Measurements from ENCODE around the gene PRSS27.

DNA sequence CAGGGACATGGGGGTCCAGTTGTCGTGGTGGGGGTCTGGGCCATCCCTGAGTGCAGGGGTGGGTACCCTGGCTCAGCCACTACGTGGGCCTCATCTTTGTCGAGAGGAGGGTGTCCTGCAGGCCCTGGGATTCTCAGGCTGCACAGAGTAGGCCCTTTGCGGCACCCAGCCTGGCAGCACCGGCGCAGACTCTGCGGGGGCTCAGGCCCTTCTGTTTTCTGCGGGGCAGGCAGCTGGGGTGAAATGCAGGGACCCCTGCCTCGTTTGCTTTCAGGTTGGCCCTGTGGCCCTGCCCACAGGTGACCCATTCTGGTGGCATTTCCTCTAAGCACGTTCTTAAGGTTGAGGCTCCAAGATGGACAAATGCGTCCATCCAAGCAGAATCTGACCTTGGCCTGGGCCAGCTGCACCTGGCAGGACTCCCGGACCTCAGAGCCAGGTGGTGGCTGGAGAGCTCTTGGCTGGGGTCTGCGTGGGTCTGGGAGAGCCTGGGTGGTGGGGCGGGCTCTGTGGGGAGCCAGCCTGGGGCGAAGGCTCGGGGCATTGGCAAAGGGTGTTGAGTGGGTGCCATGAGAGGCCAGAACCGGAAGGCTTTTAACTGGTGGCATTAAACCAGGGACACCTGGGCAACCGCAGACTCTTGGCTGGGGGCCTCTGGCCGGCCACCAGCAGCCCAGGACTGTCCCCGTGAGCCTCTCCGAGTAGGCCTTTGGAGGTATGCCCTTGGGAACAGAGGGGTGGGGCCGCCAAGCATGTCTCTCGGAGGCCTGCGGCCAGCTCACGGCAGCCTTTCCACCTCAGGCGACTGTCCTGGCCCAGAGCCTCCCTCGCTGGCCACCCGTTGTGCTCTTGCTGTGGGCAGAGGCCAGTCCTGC, 16.9 kb downstream of the PRSS27 start:
- TF ChIP-seq CTCF (IDR thresholded peaks at IDR 0.05) (no peak), POLR2A (IDR thresholded peaks at IDR 0.05) (no peak), EP300 (IDR thresholded peaks at IDR 0.05) (no peak)
